ENCODE results near the gene SLC2A9. TPM values are rescaled to one million over a fixed set of nuclear protein-coding genes. Genes with fewer than 3 reads are reported as not detected.
A peak's percentile ranks its signal among the peaks of the same experiment; 100 is the strongest.

Gene SLC2A9
- total and polyA plus RNA-seq, 2 of the 8 experiments (the other 6 are each of a cell fraction or from before 2014, with no cell fraction given), result 0.20 to 0.26 TPM

- TF ChIP-seq CBX8 (IDR thresholded peaks at IDR 0.05; ENCODE audit: borderline replicate concordance, low read depth, low read length) (no peak), YY1 (IDR thresholded peaks at IDR 0.05; ENCODE audit: low read depth, low read length) (no peak), ATF3 (IDR thresholded peaks at IDR 0.05; ENCODE audit: insufficient read depth, low read depth, low read length) (no peak), CREB1 (IDR thresholded peaks at IDR 0.05) (no peak), EZH2 (IDR thresholded peaks at IDR 0.05; ENCODE audit: low read depth, low read length, severe bottlenecking) (no peak)
- Histone ChIP-seq H4K91ac (replicated peaks; ENCODE audit: insufficient read length, low read length) (no peak overlapping the region), H3K4me1 (replicated peaks in 1 of 4; ENCODE audit: control insufficient read depth in 3 of 4, insufficient read depth in 4 of 4, low read length in 3 of 4) (no peaks in the 10 kb centered on the region), H3K79me1 (ENCODE audit: low read depth, low read length) (no peaks in the 10 kb centered on the region), H3K79me2 (ENCODE audit: control insufficient read depth in 1 of 2, insufficient read depth in 2 of 2, low read length in 2 of 2) (no peaks in the 10 kb centered on the region), H3K4me3 (ENCODE audit: extremely low read depth in 1 of 4, insufficient read depth in 2 of 4, low read depth in 3 of 4, low read length in 4 of 4) (no peak overlapping the region), H3K23me2 (ENCODE audit: low read depth, low read length) (no peaks in the 10 kb centered on the region), H2AFZ (ENCODE audit: low read length) (no peak overlapping the region), H2BK120ac (replicated peaks; ENCODE audit: low read depth, low read length) (no peak overlapping the region), H2BK20ac (ENCODE audit: low read length) (no peak overlapping the region), H3K18ac (ENCODE audit: extremely low read depth, low read length) (no peak overlapping the region), H3K27me3 (replicated peaks in 1 of 4; ENCODE audit: control insufficient read depth in 3 of 4, extremely low read depth in 1 of 4, insufficient read depth in 3 of 4, low read length in 3 of 4) (no peaks in the 10 kb centered on the region), H3K9ac (replicated peaks in 1 of 4; ENCODE audit: extremely low read depth in 1 of 4, low read depth in 3 of 4, low read length in 3 of 4) (no peak overlapping the region), H3K56ac (replicated peaks; ENCODE audit: insufficient read length, low read depth, low read length) (no peak overlapping the region), H3K14ac (ENCODE audit: insufficient read length) (no peak overlapping the region), H4K20me1 (replicated peaks in 1 of 2; ENCODE audit: control insufficient read depth in 1 of 2, insufficient read depth in 2 of 2, low read length in 2 of 2) (no peaks in the 10 kb centered on the region), H3K4me2 (ENCODE audit: insufficient read depth in 1 of 2, low read depth in 2 of 2, low read length in 2 of 2) (no peak overlapping the region), H2BK5ac (ENCODE audit: low read depth, low read length) (no peak overlapping the region), H3K27ac (ENCODE audit: low read depth, low read length) (no peak overlapping the region), H4K8ac (ENCODE audit: extremely low read depth, insufficient read depth, low read length) (no peak overlapping the region), H3K4ac (replicated peaks; ENCODE audit: insufficient read length, low read depth, low read length) (no peak overlapping the region), H4K5ac (ENCODE audit: insufficient read length, low read depth, low read length) (no peak overlapping the region), H3K9me3 (ENCODE audit: insufficient read depth in 2 of 2, low read depth in 1 of 2, low read length in 1 of 2) (no peaks in the 10 kb centered on the region), H2AK5ac (ENCODE audit: low read depth, low read length) (0 out of 2 replicates have a peak overlapping the region, but pooled peaks have one; percentile 13), H2BK12ac (ENCODE audit: low read depth, low read length) (no peak overlapping the region), H3K23ac (ENCODE audit: insufficient read length) (no peak overlapping the region), H3K36me3 (ENCODE audit: control insufficient read depth in 2 of 4, insufficient read depth in 4 of 4, low read length in 3 of 4) (no peaks in the 10 kb centered on the region), H2BK15ac (ENCODE audit: low read length) (no peak overlapping the region)
- POLR2A ChIA-PET (ENCODE audit: partially characterized antibody), result no interaction called here
- FAIRE-seq (no peak), DNase-seq (ENCODE audit: low read depth in 1 of 2, low spot score in 2 of 2) (no peak)
- WGBS, 2 experiments (ENCODE audit: extremely low coverage in 1 of 2, insufficient coverage in 1 of 2, insufficient read length in 1 of 2, insufficient replicate concordance in 2 of 2, low coverage in 1 of 2, low lambda C conversion rate in 2 of 2, missing lambda C conversion rate in 1 of 2), result 85% methylated on average over 6 of the region's 6 CpGs; no CpG with 5 or more reads in 1 of the 2 experiments
- CTCF ChIA-PET (ENCODE audit: partially characterized antibody), result interaction anchor here (0.6 to 1.1 kb wide), 2 partner anchors 10 to 19 kb away, joined by 3 read pairs; no protein-coding TSS in a partner anchor
These were observed 50.8 kb downstream of the SLC2A9 start for GRCh38 chr4:9970399-9971011.
